Measurements from ENCODE around the gene LRRC10. TPM values are rescaled to one million over a fixed set of nuclear protein-coding genes. Genes with fewer than 3 reads are reported as not detected.
A peak's percentile ranks its signal among the peaks of the same experiment; 100 is the strongest.

The LRRC10 gene
- polyA plus RNA-seq, 1 donor from 2014 or later = not detected

GRCh38 chr12:69583203-69583602 is 27.5 kb downstream of the LRRC10 start:
- Histone ChIP-seq H3K79me2 (replicated peaks; ENCODE audit: insufficient read depth, low read length) (peaks cover 17% of the 10 kb centered on the region), H3F3A (ENCODE audit: insufficient read depth, low read length, poor library complexity, severe bottlenecking) (no peaks in the 10 kb centered on the region), H4K20me1 (ENCODE audit: insufficient read depth) (no peaks in the 10 kb centered on the region), H3K27me3 (ENCODE audit: insufficient read depth, low read depth, low read length) (no peaks in the 10 kb centered on the region), H3K9me2 (ENCODE audit: insufficient read depth, low read length) (no peaks in the 10 kb centered on the region), H3K9ac (ENCODE audit: low read length) (no peak overlapping the region), H2AFZ (ENCODE audit: low read depth, low read length) (no peak overlapping the region), H3K9me3 (ENCODE audit: low read length) (no peaks in the 10 kb centered on the region), H3K4me3 (ENCODE audit: low read length) (no peak overlapping the region), H3K36me3 (ENCODE audit: insufficient read depth, low read length) (peaks cover 11% of the 10 kb centered on the region), H3K4me2 (ENCODE audit: low read length) (no peak overlapping the region), H3K27ac (ENCODE audit: low read length) (no peak overlapping the region)
- no peak for TF ChIP-seq MXI1 (conservative IDR thresholded peaks at IDR 0.05; ENCODE audit: poor library complexity, severe bottlenecking)
- TF ChIP-seq EZH2 (IDR thresholded peaks at IDR 0.05; ENCODE audit: borderline replicate concordance, insufficient read depth, low read length, poor library complexity, severe bottlenecking) = no peak
- no peak for TF ChIP-seq EP300 (conservative IDR thresholded peaks at IDR 0.05; ENCODE audit: poor library complexity, severe bottlenecking)
- no peak for TF ChIP-seq SMC3 (conservative IDR thresholded peaks at IDR 0.05; ENCODE audit: poor library complexity)
- no peak for TF ChIP-seq RAD21 (conservative IDR thresholded peaks at IDR 0.05)
- TF ChIP-seq, protein P1, sequence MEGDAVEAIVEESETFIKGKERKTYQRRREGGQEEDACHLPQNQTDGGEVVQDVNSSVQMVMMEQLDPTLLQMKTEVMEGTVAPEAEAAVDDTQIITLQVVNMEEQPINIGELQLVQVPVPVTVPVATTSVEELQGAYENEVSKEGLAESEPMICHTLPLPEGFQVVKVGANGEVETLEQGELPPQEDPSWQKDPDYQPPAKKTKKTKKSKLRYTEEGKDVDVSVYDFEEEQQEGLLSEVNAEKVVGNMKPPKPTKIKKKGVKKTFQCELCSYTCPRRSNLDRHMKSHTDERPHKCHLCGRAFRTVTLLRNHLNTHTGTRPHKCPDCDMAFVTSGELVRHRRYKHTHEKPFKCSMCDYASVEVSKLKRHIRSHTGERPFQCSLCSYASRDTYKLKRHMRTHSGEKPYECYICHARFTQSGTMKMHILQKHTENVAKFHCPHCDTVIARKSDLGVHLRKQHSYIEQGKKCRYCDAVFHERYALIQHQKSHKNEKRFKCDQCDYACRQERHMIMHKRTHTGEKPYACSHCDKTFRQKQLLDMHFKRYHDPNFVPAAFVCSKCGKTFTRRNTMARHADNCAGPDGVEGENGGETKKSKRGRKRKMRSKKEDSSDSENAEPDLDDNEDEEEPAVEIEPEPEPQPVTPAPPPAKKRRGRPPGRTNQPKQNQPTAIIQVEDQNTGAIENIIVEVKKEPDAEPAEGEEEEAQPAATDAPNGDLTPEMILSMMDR (IDR thresholded peaks at IDR 0.05; ENCODE audit: poor library complexity, severe bottlenecking) = peak; percentile 15
- TF ChIP-seq TAF1 (IDR thresholded peaks at IDR 0.05; ENCODE audit: low read depth) = no peak

GRCh38 chr12:69580074-69580473 is 30.6 kb downstream of the LRRC10 start:
- Histone ChIP-seq H3K9me3 (ENCODE audit: low read length) (no peaks in the 10 kb centered on the region), H3K27me3 (ENCODE audit: insufficient read depth, low read depth, low read length) (no peaks in the 10 kb centered on the region), H3K27ac (ENCODE audit: low read length) (no peak overlapping the region), H3K79me2 (replicated peaks; ENCODE audit: insufficient read depth, low read length) (no peaks in the 10 kb centered on the region), H4K20me1 (ENCODE audit: insufficient read depth) (no peaks in the 10 kb centered on the region), H3F3A (ENCODE audit: insufficient read depth, low read length, poor library complexity, severe bottlenecking) (no peaks in the 10 kb centered on the region), H3K4me2 (ENCODE audit: low read length) (no peak overlapping the region), H2AFZ (ENCODE audit: low read depth, low read length) (no peak overlapping the region), H3K4me3 (ENCODE audit: low read length) (no peak overlapping the region), H3K36me3 (ENCODE audit: insufficient read depth, low read length) (no peaks in the 10 kb centered on the region), H3K9me2 (ENCODE audit: insufficient read depth, low read length) (no peaks in the 10 kb centered on the region), H3K9ac (ENCODE audit: low read length) (no peak overlapping the region)
- TF ChIP-seq TAF1 (IDR thresholded peaks at IDR 0.05; ENCODE audit: low read depth) = no peak

DNA sequence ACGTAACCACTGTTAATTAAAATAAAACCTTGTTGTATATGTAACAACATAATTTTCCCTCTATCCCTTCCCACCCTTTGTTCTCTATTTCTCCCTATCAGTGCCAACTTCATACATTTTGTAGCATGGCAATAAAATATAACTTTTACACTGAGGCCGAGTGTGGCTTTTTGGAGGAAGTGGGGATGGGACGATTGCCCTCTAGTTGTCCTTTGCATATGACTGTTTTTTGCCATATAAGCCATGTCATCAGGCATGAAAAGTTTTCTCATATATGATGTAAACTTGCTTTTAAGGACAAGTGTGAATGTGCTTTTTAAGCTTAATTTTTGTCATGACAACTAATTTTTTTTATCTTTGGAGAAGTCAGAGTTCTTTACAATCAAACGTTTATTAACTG is 31.7 kb downstream of the LRRC10 start:
- no peak overlapping the region for H3K4me3 ChIP-seq (ENCODE audit: low read length)
- TF ChIP-seq, protein P2, sequence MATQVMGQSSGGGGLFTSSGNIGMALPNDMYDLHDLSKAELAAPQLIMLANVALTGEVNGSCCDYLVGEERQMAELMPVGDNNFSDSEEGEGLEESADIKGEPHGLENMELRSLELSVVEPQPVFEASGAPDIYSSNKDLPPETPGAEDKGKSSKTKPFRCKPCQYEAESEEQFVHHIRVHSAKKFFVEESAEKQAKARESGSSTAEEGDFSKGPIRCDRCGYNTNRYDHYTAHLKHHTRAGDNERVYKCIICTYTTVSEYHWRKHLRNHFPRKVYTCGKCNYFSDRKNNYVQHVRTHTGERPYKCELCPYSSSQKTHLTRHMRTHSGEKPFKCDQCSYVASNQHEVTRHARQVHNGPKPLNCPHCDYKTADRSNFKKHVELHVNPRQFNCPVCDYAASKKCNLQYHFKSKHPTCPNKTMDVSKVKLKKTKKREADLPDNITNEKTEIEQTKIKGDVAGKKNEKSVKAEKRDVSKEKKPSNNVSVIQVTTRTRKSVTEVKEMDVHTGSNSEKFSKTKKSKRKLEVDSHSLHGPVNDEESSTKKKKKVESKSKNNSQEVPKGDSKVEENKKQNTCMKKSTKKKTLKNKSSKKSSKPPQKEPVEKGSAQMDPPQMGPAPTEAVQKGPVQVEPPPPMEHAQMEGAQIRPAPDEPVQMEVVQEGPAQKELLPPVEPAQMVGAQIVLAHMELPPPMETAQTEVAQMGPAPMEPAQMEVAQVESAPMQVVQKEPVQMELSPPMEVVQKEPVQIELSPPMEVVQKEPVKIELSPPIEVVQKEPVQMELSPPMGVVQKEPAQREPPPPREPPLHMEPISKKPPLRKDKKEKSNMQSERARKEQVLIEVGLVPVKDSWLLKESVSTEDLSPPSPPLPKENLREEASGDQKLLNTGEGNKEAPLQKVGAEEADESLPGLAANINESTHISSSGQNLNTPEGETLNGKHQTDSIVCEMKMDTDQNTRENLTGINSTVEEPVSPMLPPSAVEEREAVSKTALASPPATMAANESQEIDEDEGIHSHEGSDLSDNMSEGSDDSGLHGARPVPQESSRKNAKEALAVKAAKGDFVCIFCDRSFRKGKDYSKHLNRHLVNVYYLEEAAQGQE (IDR thresholded peaks at IDR 0.05; ENCODE audit: borderline replicate concordance) = no peak
- TF ChIP-seq EP300 (conservative IDR thresholded peaks at IDR 0.05; ENCODE audit: poor library complexity, severe bottlenecking) = no peak
- TF ChIP-seq RAD21 (conservative IDR thresholded peaks at IDR 0.05) = no peak
- TF ChIP-seq SMC3 (conservative IDR thresholded peaks at IDR 0.05; ENCODE audit: poor library complexity) = no peak
- TF ChIP-seq MXI1 (conservative IDR thresholded peaks at IDR 0.05; ENCODE audit: poor library complexity, severe bottlenecking) = no peak
- TF ChIP-seq, protein P1 (IDR thresholded peaks at IDR 0.05; ENCODE audit: poor library complexity, severe bottlenecking) = no peak
- no peak for TF ChIP-seq TAF1 (IDR thresholded peaks at IDR 0.05; ENCODE audit: low read depth)
- no peak for TF ChIP-seq POLR2AphosphoS5 (IDR thresholded peaks at IDR 0.05)
- no peak for TF ChIP-seq EZH2 (IDR thresholded peaks at IDR 0.05; ENCODE audit: borderline replicate concordance, insufficient read depth, low read length, poor library complexity, severe bottlenecking)
- no peak overlapping the region for H2AFZ ChIP-seq (ENCODE audit: low read depth, low read length)
- no peaks in the 10 kb centered on the region for H3F3A ChIP-seq (ENCODE audit: insufficient read depth, low read length, poor library complexity, severe bottlenecking)
- H3K4me2 ChIP-seq (ENCODE audit: low read length) = no peak overlapping the region
- no peak overlapping the region for H3K9ac ChIP-seq (ENCODE audit: low read length)
- no peak overlapping the region for H3K27ac ChIP-seq (ENCODE audit: low read length)
- no peaks in the 10 kb centered on the region for H3K79me2 ChIP-seq (replicated peaks; ENCODE audit: insufficient read depth, low read length)
- no peaks in the 10 kb centered on the region for H3K36me3 ChIP-seq (ENCODE audit: insufficient read depth, low read length)
- H3K27me3 ChIP-seq (ENCODE audit: insufficient read depth, low read depth, low read length) = no peaks in the 10 kb centered on the region
- H4K20me1 ChIP-seq (ENCODE audit: insufficient read depth) = no peaks in the 10 kb centered on the region
- no peaks in the 10 kb centered on the region for H3K9me3 ChIP-seq (ENCODE audit: low read length)
- no peaks in the 10 kb centered on the region for H3K9me2 ChIP-seq (ENCODE audit: insufficient read depth, low read length)
